ENCODE results near the gene PLEKHB2.
"Not testable (repeated sequence)": the region's sequence is repeated elsewhere in the genome, so short reads cannot be mapped to it uniquely, and the experiment has no call there.

PLEKHB2 gene

GRCh38 chr2:131145040-131145439 is 39.9 kb downstream of the PLEKHB2 start:
- DNase-seq, result no peak

GRCh38 chr2:131146231-131146630 is 41.1 kb downstream of the PLEKHB2 start:
- DNase-seq, result no peak

GRCh38 chr2:131146749-131147148 is 41.6 kb downstream of the PLEKHB2 start:
- DNase-seq, result no peak

- no peak for DNase-seq
Measured at GRCh38 chr2:131148426-131148825, 43.3 kb downstream of the PLEKHB2 start.

GRCh38 chr2:131150109-131150508 is 45.0 kb downstream of the PLEKHB2 start:
- DNase-seq, result not testable (repeated sequence)

GRCh38 chr2:131151398-131151797 is 46.3 kb downstream of the PLEKHB2 start:
- DNase-seq, result no peak

GRCh38 chr2:131152074-131152473 is 46.9 kb downstream of the PLEKHB2 start:
- DNase-seq, result no peak

- DNase-seq, result no peak
Measured at GRCh38 chr2:131153529-131153928, 48.4 kb downstream of the PLEKHB2 start.

GRCh38 chr2:131154071-131154531 is 49.0 kb downstream of the PLEKHB2 start:
- peak; percentile 71 for DNase-seq

GRCh38 chr2:131154647-131155046 is 49.5 kb downstream of the PLEKHB2 start:
- DNase-seq, result no peak

GRCh38 chr2:131155208-131155855 is 50.2 kb downstream of the PLEKHB2 start:
- no peak for DNase-seq

GRCh38 chr2:131156452-131157149 is 51.5 kb downstream of the PLEKHB2 start:
- DNase-seq, result no peak

- not testable (repeated sequence) for DNase-seq
Measured at GRCh38 chr2:131165562-131165961, 60.4 kb downstream of the PLEKHB2 start.

- no peak for DNase-seq
Measured at GRCh38 chr2:131168538-131168937, 63.4 kb downstream of the PLEKHB2 start.

- not testable (repeated sequence) for DNase-seq
Measured at GRCh38 chr2:131178050-131178449, 72.9 kb downstream of the PLEKHB2 start.

- not testable (repeated sequence) for DNase-seq
Measured at GRCh38 chr2:131178721-131179418, 73.7 kb downstream of the PLEKHB2 start.

GRCh38 chr2:131181451-131181850 is 76.3 kb downstream of the PLEKHB2 start:
- DNase-seq, result not testable (repeated sequence)

- DNase-seq, result not testable (repeated sequence)
Measured at GRCh38 chr2:131193421-131193820, 88.3 kb downstream of the PLEKHB2 start.

GRCh38 chr2:131196186-131196585 is 91.0 kb downstream of the PLEKHB2 start:
- not testable (repeated sequence) for DNase-seq

Data from NCI-H345 (cell line).